Measurements from ENCODE around the gene FOXA2. TPM values are rescaled to one million over a fixed set of nuclear protein-coding genes. Genes with fewer than 3 reads are reported as not detected.

The FOXA2 gene
- total RNA-seq, 1 donor: not detected

GRCh38 chr20:22579119-22579427, 5.3 kb downstream of the FOXA2 start:
- Histone ChIP-seq H3K79me2 (ENCODE audit: insufficient read depth, low read length) (no peaks in the 10 kb centered on the region), H3K4me3 (ENCODE audit: insufficient read depth, low read length) (no peak overlapping the region), H3K4me1 (ENCODE audit: insufficient read depth, low read length) (no peaks in the 10 kb centered on the region), H3K4me2 (ENCODE audit: insufficient read depth, low read length) (no peak overlapping the region), H3K9me3 (ENCODE audit: low read depth, low read length) (no peaks in the 10 kb centered on the region), H3K36me3 (ENCODE audit: insufficient read depth, low read length) (no peaks in the 10 kb centered on the region), H4K20me1 (ENCODE audit: insufficient read depth, low read length) (no peaks in the 10 kb centered on the region), H3K27ac (ENCODE audit: low read depth, low read length) (no peak overlapping the region), H3K27me3 (ENCODE audit: insufficient read depth, low read length) (peaks cover 12% of the 10 kb centered on the region), H2AFZ (ENCODE audit: low read length) (no peak overlapping the region)
- no peak for TF ChIP-seq CTCF (IDR thresholded peaks at IDR 0.05; ENCODE audit: extremely low read depth, low read depth, low read length)
- no peak for DNase-seq (ENCODE audit: insufficient read length, low spot score, missing footprints)

GRCh38 chr20:22578221-22579118, 5.9 kb downstream of the FOXA2 start:
- DNase-seq (ENCODE audit: insufficient read length, low spot score, missing footprints): no peak
- H2AFZ ChIP-seq (ENCODE audit: low read length): no peak overlapping the region
- H3K27ac ChIP-seq (ENCODE audit: low read depth, low read length): no peak overlapping the region
- H3K9me3 ChIP-seq (ENCODE audit: low read depth, low read length): no peaks in the 10 kb centered on the region
- no peak for TF ChIP-seq CTCF (IDR thresholded peaks at IDR 0.05; ENCODE audit: extremely low read depth, low read depth, low read length)
- no peaks in the 10 kb centered on the region for H3K36me3 ChIP-seq (ENCODE audit: insufficient read depth, low read length)
- H3K4me2 ChIP-seq (ENCODE audit: insufficient read depth, low read length): no peak overlapping the region
- H3K4me1 ChIP-seq (ENCODE audit: insufficient read depth, low read length): no peaks in the 10 kb centered on the region
- no peaks in the 10 kb centered on the region for H3K79me2 ChIP-seq (ENCODE audit: insufficient read depth, low read length)
- H3K4me3 ChIP-seq (ENCODE audit: insufficient read depth, low read length): no peak overlapping the region
- no peaks in the 10 kb centered on the region for H4K20me1 ChIP-seq (ENCODE audit: insufficient read depth, low read length)
- H3K27me3 ChIP-seq (ENCODE audit: insufficient read depth, low read length): peaks cover 11% of the 10 kb centered on the region

GRCh38 chr20:22577515-22578220, 6.7 kb downstream of the FOXA2 start:
- Histone ChIP-seq H3K4me3 (ENCODE audit: insufficient read depth, low read length) (no peak overlapping the region), H3K4me2 (ENCODE audit: insufficient read depth, low read length) (no peak overlapping the region), H3K36me3 (ENCODE audit: insufficient read depth, low read length) (no peaks in the 10 kb centered on the region), H3K79me2 (ENCODE audit: insufficient read depth, low read length) (no peaks in the 10 kb centered on the region), H3K4me1 (ENCODE audit: insufficient read depth, low read length) (no peaks in the 10 kb centered on the region), H3K27me3 (ENCODE audit: insufficient read depth, low read length) (peaks cover 5% of the 10 kb centered on the region), H2AFZ (ENCODE audit: low read length) (no peak overlapping the region), H3K9me3 (ENCODE audit: low read depth, low read length) (no peaks in the 10 kb centered on the region), H4K20me1 (ENCODE audit: insufficient read depth, low read length) (no peaks in the 10 kb centered on the region), H3K27ac (ENCODE audit: low read depth, low read length) (no peak overlapping the region)
- TF ChIP-seq CTCF (IDR thresholded peaks at IDR 0.05; ENCODE audit: extremely low read depth, low read depth, low read length): no peak
- DNase-seq (ENCODE audit: insufficient read length, low spot score, missing footprints): no peak

All from osteoblast (primary cell).